ENCODE results near the gene CCND3. TPM values are rescaled to one million over a fixed set of nuclear protein-coding genes. Genes with fewer than 3 reads are reported as not detected.

CCND3 gene
- total RNA-seq, 1 donor from 2014 or later, result 64.8 TPM

DNA sequence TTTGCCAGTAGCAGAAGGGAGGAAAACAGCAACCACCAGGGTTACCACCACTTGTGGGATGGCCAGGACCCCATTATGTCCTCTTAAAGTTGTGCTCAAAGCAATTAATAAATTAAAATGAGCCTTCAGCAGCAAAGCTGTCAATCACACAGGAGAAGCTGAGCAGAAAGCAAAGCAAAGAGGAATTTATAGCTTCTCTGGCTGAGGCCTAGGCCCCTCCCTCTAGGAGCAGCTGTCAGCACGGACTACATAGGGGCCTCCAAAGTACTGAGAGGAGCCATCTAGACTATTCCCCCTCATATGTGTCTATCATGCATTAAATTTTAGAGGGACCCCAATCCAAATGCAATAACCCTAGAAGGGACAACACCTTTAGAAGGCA lies 6.4 kb downstream of the CCND3 start:
- TF ChIP-seq EZH2 (IDR thresholded peaks at IDR 0.05; ENCODE audit: insufficient read depth, low read length), result no peak
- TF ChIP-seq, protein P1, sequence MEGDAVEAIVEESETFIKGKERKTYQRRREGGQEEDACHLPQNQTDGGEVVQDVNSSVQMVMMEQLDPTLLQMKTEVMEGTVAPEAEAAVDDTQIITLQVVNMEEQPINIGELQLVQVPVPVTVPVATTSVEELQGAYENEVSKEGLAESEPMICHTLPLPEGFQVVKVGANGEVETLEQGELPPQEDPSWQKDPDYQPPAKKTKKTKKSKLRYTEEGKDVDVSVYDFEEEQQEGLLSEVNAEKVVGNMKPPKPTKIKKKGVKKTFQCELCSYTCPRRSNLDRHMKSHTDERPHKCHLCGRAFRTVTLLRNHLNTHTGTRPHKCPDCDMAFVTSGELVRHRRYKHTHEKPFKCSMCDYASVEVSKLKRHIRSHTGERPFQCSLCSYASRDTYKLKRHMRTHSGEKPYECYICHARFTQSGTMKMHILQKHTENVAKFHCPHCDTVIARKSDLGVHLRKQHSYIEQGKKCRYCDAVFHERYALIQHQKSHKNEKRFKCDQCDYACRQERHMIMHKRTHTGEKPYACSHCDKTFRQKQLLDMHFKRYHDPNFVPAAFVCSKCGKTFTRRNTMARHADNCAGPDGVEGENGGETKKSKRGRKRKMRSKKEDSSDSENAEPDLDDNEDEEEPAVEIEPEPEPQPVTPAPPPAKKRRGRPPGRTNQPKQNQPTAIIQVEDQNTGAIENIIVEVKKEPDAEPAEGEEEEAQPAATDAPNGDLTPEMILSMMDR (IDR thresholded peaks at IDR 0.05; ENCODE audit: insufficient read depth, low read depth, low read length), result no peak
- DNase-seq (ENCODE audit: low read depth), result no peak
- Mint-ChIP-seq H3K4me1 (ENCODE audit: low read depth, unreplicated experiment) (peaks cover 24% of the 10 kb centered on the region), H3K36me3 (ENCODE audit: low read depth, unreplicated experiment) (peaks cover 13% of the 10 kb centered on the region), H3K4me3 (ENCODE audit: unreplicated experiment) (no peak overlapping the region), H3K27ac (ENCODE audit: unreplicated experiment) (no peak overlapping the region), H3K9me3 (ENCODE audit: unreplicated experiment) (no peaks in the 10 kb centered on the region), H3K27me3 (ENCODE audit: low read depth, unreplicated experiment) (no peaks in the 10 kb centered on the region)
- FAIRE-seq, result no peak
- Histone ChIP-seq H3K36me3 (ENCODE audit: insufficient read depth, low read length) (peaks cover 46% of the 10 kb centered on the region), H3K9me3 (ENCODE audit: insufficient read depth, low read depth, low read length) (no peaks in the 10 kb centered on the region), H3K27ac (ENCODE audit: low read depth, low read length) (no peak overlapping the region), H3K4me3 (ENCODE audit: insufficient read depth, low read depth, low read length) (no peak overlapping the region), H2AFZ (ENCODE audit: low read depth, low read length) (no peak overlapping the region), H4K20me1 (ENCODE audit: insufficient read depth, low read length) (peaks cover 90% of the 10 kb centered on the region), H3K79me2 (ENCODE audit: insufficient read depth, low read length) (peaks cover 33% of the 10 kb centered on the region), H3K4me2 (ENCODE audit: low read length) (no peak overlapping the region), H3K9ac (ENCODE audit: low read length) (no peak overlapping the region), H3K27me3 (ENCODE audit: insufficient read depth, low read length) (no peaks in the 10 kb centered on the region), H3K4me1 (ENCODE audit: insufficient read depth, low read length) (peaks cover 13% of the 10 kb centered on the region)

GRCh38 chr6:41934278-41935192 lies 7.1 kb downstream of the CCND3 start:
- Mint-ChIP-seq H3K4me3 (ENCODE audit: unreplicated experiment) (no peak overlapping the region), H3K36me3 (ENCODE audit: low read depth, unreplicated experiment) (peaks cover 15% of the 10 kb centered on the region), H3K9me3 (ENCODE audit: unreplicated experiment) (no peaks in the 10 kb centered on the region), H3K27ac (ENCODE audit: unreplicated experiment) (no peak overlapping the region), H3K27me3 (ENCODE audit: low read depth, unreplicated experiment) (no peaks in the 10 kb centered on the region), H3K4me1 (ENCODE audit: low read depth, unreplicated experiment) (peaks cover 19% of the 10 kb centered on the region)
- Histone ChIP-seq H3K9me3 (ENCODE audit: insufficient read depth, low read depth, low read length) (no peaks in the 10 kb centered on the region), H4K20me1 (ENCODE audit: insufficient read depth, low read length) (peaks cover 90% of the 10 kb centered on the region), H3K79me2 (ENCODE audit: insufficient read depth, low read length) (peaks cover 32% of the 10 kb centered on the region), H3K27me3 (ENCODE audit: insufficient read depth, low read length) (no peaks in the 10 kb centered on the region), H2AFZ (ENCODE audit: low read depth, low read length) (no peak overlapping the region), H3K36me3 (ENCODE audit: insufficient read depth, low read length) (peaks cover 52% of the 10 kb centered on the region), H3K9ac (ENCODE audit: low read length) (no peak overlapping the region), H3K4me2 (ENCODE audit: low read length) (no peak overlapping the region), H3K4me3 (ENCODE audit: insufficient read depth, low read depth, low read length) (no peak overlapping the region), H3K4me1 (ENCODE audit: insufficient read depth, low read length) (peaks cover 7% of the 10 kb centered on the region), H3K27ac (ENCODE audit: low read depth, low read length) (no peak overlapping the region)
- DNase-seq (ENCODE audit: low read depth) (no peak), FAIRE-seq (no peak)
- TF ChIP-seq, protein P1 (IDR thresholded peaks at IDR 0.05; ENCODE audit: insufficient read depth, low read depth, low read length), result no peak
- TF ChIP-seq EZH2 (IDR thresholded peaks at IDR 0.05; ENCODE audit: insufficient read depth, low read length), result no peak

DNA sequence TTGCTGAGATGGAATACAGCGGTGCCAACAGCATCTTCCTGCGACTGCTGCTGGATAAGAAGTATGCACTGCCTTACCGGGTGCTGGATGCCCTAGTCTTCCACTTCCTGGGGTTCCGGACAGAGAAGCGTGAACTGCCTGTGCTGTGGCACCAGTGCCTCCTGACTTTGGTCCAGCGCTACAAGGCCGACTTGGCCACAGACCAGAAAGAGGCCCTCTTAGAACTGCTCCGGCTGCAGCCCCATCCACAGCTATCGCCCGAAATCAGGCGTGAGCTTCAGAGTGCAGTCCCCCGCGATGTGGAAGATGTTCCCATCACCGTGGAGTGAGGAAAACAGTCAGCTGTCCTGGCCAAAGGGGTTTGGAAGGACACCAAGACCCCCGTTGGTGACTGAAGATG lies 9.2 kb downstream of the CCND3 start:
- no peaks in the 10 kb centered on the region for H3K4me1 ChIP-seq (ENCODE audit: insufficient read depth, low read length)
- H3K4me3 ChIP-seq (ENCODE audit: insufficient read depth, low read depth, low read length), result no peak overlapping the region
- no peak overlapping the region for H3K9ac ChIP-seq (ENCODE audit: low read length)
- Mint-ChIP-seq H3K36me3 (ENCODE audit: low read depth, unreplicated experiment) (peaks cover 15% of the 10 kb centered on the region), H3K4me3 (ENCODE audit: unreplicated experiment) (no peak overlapping the region), H3K27me3 (ENCODE audit: low read depth, unreplicated experiment) (no peaks in the 10 kb centered on the region), H3K4me1 (ENCODE audit: low read depth, unreplicated experiment) (peaks cover 7% of the 10 kb centered on the region), H3K27ac (ENCODE audit: unreplicated experiment) (no peak overlapping the region), H3K9me3 (ENCODE audit: unreplicated experiment) (no peaks in the 10 kb centered on the region)
- TF ChIP-seq, protein P1 (IDR thresholded peaks at IDR 0.05; ENCODE audit: insufficient read depth, low read depth, low read length), result no peak
- no peak for TF ChIP-seq EZH2 (IDR thresholded peaks at IDR 0.05; ENCODE audit: insufficient read depth, low read length)
- peaks cover 82% of the 10 kb centered on the region for H4K20me1 ChIP-seq (ENCODE audit: insufficient read depth, low read length)
- FAIRE-seq (no peak), DNase-seq (ENCODE audit: low read depth) (no peak)
- H3K27ac ChIP-seq (ENCODE audit: low read depth, low read length), result no peak overlapping the region
- H3K79me2 ChIP-seq (ENCODE audit: insufficient read depth, low read length), result peaks cover 23% of the 10 kb centered on the region
- H2AFZ ChIP-seq (ENCODE audit: low read depth, low read length), result no peak overlapping the region
- H3K4me2 ChIP-seq (ENCODE audit: low read length), result no peak overlapping the region
- H3K27me3 ChIP-seq (ENCODE audit: insufficient read depth, low read length), result no peaks in the 10 kb centered on the region
- no peaks in the 10 kb centered on the region for H3K9me3 ChIP-seq (ENCODE audit: insufficient read depth, low read depth, low read length)
- peaks cover 68% of the 10 kb centered on the region for H3K36me3 ChIP-seq (ENCODE audit: insufficient read depth, low read length)

All from astrocyte (in vitro differentiated cells and primary cell).